Dedifferentiated amniotic fluid mesenchymal stem cell (primary cell): Measurements from ENCODE around the gene RBBP7.
"Not testable (repeated sequence)": the region's sequence is repeated elsewhere in the genome, so short reads cannot be mapped to it uniquely, and the experiment has no call there.

Experiments used
- DNase-seq: peaks from one replicate; pipeline ENCODE4 v3.0.0-alpha.2; 2016; ENCODE audit errors: extremely low spot score

The RBBP7 gene

GRCh38 chrX:16862829-16863228 lies 7.3 kb downstream of the RBBP7 start:
- no peak for DNase-seq

- no peak for DNase-seq
Observed at GRCh38 chrX:16856744-16857143, 13.4 kb downstream of the RBBP7 start.

GRCh38 chrX:16856076-16856404 lies 14.1 kb downstream of the RBBP7 start:
- not testable (repeated sequence) for DNase-seq

GRCh38 chrX:16855363-16856075 lies 14.6 kb downstream of the RBBP7 start:
- no peak for DNase-seq

- DNase-seq, result no peak
Observed at GRCh38 chrX:16853537-16853936, 16.6 kb downstream of the RBBP7 start.

GRCh38 chrX:16852617-16853179 lies 17.5 kb downstream of the RBBP7 start:
- no peak for DNase-seq

- no peak for DNase-seq
Observed at GRCh38 chrX:16851827-16852226, 18.3 kb downstream of the RBBP7 start.

- DNase-seq, result no peak
Observed at GRCh38 chrX:16851421-16851820, 18.7 kb downstream of the RBBP7 start.

GRCh38 chrX:16848541-16848940 lies 21.6 kb downstream of the RBBP7 start:
- DNase-seq, result no peak

- no peak for DNase-seq
Observed at GRCh38 chrX:16845686-16846085, 24.5 kb downstream of the RBBP7 start.

- no peak for DNase-seq
Observed at GRCh38 chrX:16843208-16843909, 26.8 kb downstream of the RBBP7 start.

- no peak for DNase-seq
Observed at GRCh38 chrX:16842684-16843083, 27.5 kb downstream of the RBBP7 start.

GRCh38 chrX:16839852-16840460 lies 30.2 kb downstream of the RBBP7 start:
- peak; percentile 46 for DNase-seq

GRCh38 chrX:16839219-16839851 lies 30.8 kb downstream of the RBBP7 start:
- DNase-seq, result no peak

GRCh38 chrX:16838202-16839066 lies 31.7 kb downstream of the RBBP7 start:
- DNase-seq, result peak; percentile 75

GRCh38 chrX:16836371-16836770 lies 33.8 kb downstream of the RBBP7 start:
- no peak for DNase-seq

- no peak for DNase-seq
Observed at GRCh38 chrX:16834806-16835205, 35.4 kb downstream of the RBBP7 start.

GRCh38 chrX:16832301-16832700 lies 37.9 kb downstream of the RBBP7 start:
- no peak for DNase-seq

GRCh38 chrX:16828124-16828908 lies 41.8 kb downstream of the RBBP7 start:
- DNase-seq, result peak; percentile 29

GRCh38 chrX:16827225-16827624 lies 42.9 kb downstream of the RBBP7 start:
- DNase-seq, result no peak

GRCh38 chrX:16826207-16826606 lies 44.0 kb downstream of the RBBP7 start:
- peak; percentile 28 for DNase-seq
